Measurements from ENCODE around the gene ATG10. TPM values are rescaled to one million over a fixed set of nuclear protein-coding genes. Genes with fewer than 3 reads are reported as not detected.
"Not testable (repeated sequence)": the region's sequence is repeated elsewhere in the genome, so short reads cannot be mapped to it uniquely, and the experiment has no call there.

ATG10 gene
- total RNA-seq, 1 experiment from 2014 or later, result 11.8 TPM

DNA sequence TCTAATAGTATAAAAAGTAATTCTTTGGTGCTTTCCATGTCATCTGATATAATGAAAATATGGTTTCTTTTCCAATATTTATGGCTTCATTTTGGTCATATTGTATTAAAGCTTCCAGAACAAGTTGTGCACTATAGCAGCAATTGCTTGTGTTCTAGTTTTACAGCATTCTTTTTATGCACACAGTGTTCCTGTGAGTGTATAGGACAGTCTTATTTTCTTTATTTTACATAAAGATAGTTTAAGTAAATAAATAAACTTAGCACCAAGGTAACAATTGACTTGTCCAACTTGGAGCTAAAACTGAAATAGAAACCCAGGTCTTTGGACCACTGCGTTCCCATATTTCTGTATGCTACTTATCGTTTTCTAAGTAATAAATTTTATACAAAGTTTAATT is 38.9 kb downstream of the ATG10 start:
- Histone ChIP-seq H3K4me2 (ENCODE audit: low read length) (no peak overlapping the region), H4K20me1 (ENCODE audit: low read length) (no peaks in the 10 kb centered on the region), H3K27me3 (ENCODE audit: low read length) (no peaks in the 10 kb centered on the region), H3K9me3 (ENCODE audit: low read length) (no peaks in the 10 kb centered on the region), H3K4me3 (ENCODE audit: low read length) (no peak overlapping the region), H3K27ac (ENCODE audit: low read length) (no peak overlapping the region), H2AFZ (ENCODE audit: low read length) (no peak overlapping the region), H3F3A (ENCODE audit: low read length, unreplicated experiment) (no peaks in the 10 kb centered on the region), H3K9ac (ENCODE audit: low read length) (no peak overlapping the region), H3K79me2 (ENCODE audit: low read length) (no peaks in the 10 kb centered on the region), H3K4me1 (ENCODE audit: insufficient read depth, low read length) (no peaks in the 10 kb centered on the region), H3K9me2 (replicated peaks; ENCODE audit: low read length) (no peaks in the 10 kb centered on the region), H3K36me3 (ENCODE audit: low read depth, low read length) (no peaks in the 10 kb centered on the region)
- no peak for TF ChIP-seq EZH2 (IDR thresholded peaks at IDR 0.05; ENCODE audit: low read length, unreplicated experiment)
- TF ChIP-seq, protein P1, sequence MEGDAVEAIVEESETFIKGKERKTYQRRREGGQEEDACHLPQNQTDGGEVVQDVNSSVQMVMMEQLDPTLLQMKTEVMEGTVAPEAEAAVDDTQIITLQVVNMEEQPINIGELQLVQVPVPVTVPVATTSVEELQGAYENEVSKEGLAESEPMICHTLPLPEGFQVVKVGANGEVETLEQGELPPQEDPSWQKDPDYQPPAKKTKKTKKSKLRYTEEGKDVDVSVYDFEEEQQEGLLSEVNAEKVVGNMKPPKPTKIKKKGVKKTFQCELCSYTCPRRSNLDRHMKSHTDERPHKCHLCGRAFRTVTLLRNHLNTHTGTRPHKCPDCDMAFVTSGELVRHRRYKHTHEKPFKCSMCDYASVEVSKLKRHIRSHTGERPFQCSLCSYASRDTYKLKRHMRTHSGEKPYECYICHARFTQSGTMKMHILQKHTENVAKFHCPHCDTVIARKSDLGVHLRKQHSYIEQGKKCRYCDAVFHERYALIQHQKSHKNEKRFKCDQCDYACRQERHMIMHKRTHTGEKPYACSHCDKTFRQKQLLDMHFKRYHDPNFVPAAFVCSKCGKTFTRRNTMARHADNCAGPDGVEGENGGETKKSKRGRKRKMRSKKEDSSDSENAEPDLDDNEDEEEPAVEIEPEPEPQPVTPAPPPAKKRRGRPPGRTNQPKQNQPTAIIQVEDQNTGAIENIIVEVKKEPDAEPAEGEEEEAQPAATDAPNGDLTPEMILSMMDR (conservative IDR thresholded peaks at IDR 0.05; ENCODE audit: low read depth, low read length), result no peak
- no peak for TF ChIP-seq EZH2phosphoT487 (IDR thresholded peaks at IDR 0.05; ENCODE audit: borderline replicate concordance, low read length)
- DNase-seq, result no peak
- no TSS peak for BruUV-seq (replicated peaks)
- POLR2A ChIA-PET (ENCODE audit: unreplicated experiment), result interaction anchor here (0.6 kb wide), 1 partner anchor 155 kb away, joined by 4 read pairs; no protein-coding TSS in a partner anchor
- ATAC-seq, result no peak
- intact Hi-C loops (cut with micrococcal nuclease), result no loop called here
- CTCF ChIA-PET, result no interaction called here

DNA sequence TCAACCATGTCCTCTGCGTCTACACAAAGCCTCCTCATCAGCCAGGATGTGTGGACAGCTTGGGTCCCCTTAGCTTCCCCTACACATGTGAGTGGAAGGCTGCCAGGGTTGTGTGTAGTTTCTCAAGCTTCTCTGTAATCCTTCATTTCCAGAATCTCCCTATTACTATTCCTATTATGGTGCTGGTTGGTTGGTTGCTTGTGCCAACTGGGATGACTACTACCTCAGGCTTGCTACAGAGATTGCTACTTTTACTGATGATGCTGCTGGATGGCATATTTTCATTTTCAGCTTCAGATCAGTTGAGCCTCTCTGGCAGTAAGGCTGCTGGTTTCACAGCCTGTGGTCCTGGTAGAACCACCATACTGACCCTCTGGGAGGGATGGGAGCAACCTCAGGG is 39.9 kb downstream of the ATG10 start:
- no peaks in the 10 kb centered on the region for H3K36me3 ChIP-seq (ENCODE audit: low read depth, low read length)
- H4K20me1 ChIP-seq (ENCODE audit: low read length), result no peaks in the 10 kb centered on the region
- no peak overlapping the region for H3K4me2 ChIP-seq (ENCODE audit: low read length)
- H3F3A ChIP-seq (ENCODE audit: low read length, unreplicated experiment), result no peaks in the 10 kb centered on the region
- no peaks in the 10 kb centered on the region for H3K27me3 ChIP-seq (ENCODE audit: low read length)
- no peak overlapping the region for H3K4me3 ChIP-seq (ENCODE audit: low read length)
- no peaks in the 10 kb centered on the region for H3K79me2 ChIP-seq (ENCODE audit: low read length)
- ATAC-seq, result no peak
- TF ChIP-seq, protein P1 (conservative IDR thresholded peaks at IDR 0.05; ENCODE audit: low read depth, low read length), result no peak
- H3K27ac ChIP-seq (ENCODE audit: low read length), result no peak overlapping the region
- no peaks in the 10 kb centered on the region for H3K9me3 ChIP-seq (ENCODE audit: low read length)
- no peak overlapping the region for H2AFZ ChIP-seq (ENCODE audit: low read length)
- intact Hi-C loops (cut with micrococcal nuclease), result no loop called here
- no peak overlapping the region for H3K9ac ChIP-seq (ENCODE audit: low read length)
- no peaks in the 10 kb centered on the region for H3K4me1 ChIP-seq (ENCODE audit: insufficient read depth, low read length)
- no peak for DNase-seq
- CTCF ChIA-PET, result no interaction called here
- POLR2A ChIA-PET (ENCODE audit: unreplicated experiment), result no interaction called here
- BruUV-seq (replicated peaks), result no TSS peak
- H3K9me2 ChIP-seq (replicated peaks; ENCODE audit: low read length), result no peaks in the 10 kb centered on the region

DNA sequence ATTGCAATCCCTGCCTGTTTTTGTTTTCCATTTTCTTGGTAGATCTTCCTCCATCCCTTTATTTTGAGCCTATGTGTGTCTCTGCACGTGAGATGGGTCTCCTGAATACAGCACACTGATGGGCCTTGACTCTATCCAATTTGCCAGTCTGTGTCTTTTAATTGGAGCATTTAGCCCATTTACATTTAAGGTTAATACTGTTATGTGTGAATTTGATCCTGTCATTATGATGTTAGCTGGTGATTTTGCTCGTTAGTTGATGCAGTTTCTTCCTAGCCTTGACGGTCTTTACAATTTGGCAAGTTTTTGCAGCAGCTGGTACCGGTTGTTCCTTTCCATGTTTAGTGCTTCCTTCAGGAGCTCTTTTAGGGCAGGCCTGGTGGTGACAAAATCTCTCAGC is 42.8 kb downstream of the ATG10 start:
- H3K9ac ChIP-seq (ENCODE audit: low read length); H3F3A ChIP-seq (ENCODE audit: low read length, unreplicated experiment); H3K4me2 ChIP-seq (ENCODE audit: low read length); H3K9me3 ChIP-seq (ENCODE audit: low read length); CTCF ChIA-PET; H3K36me3 ChIP-seq (ENCODE audit: low read depth, low read length); H3K79me2 ChIP-seq (ENCODE audit: low read length); H3K4me3 ChIP-seq (ENCODE audit: low read length); intact Hi-C loops (cut with micrococcal nuclease); BruUV-seq (replicated peaks); H2AFZ ChIP-seq (ENCODE audit: low read length); H4K20me1 ChIP-seq (ENCODE audit: low read length); DNase-seq; ATAC-seq; H3K27ac ChIP-seq (ENCODE audit: low read length); H3K27me3 ChIP-seq (ENCODE audit: low read length); H3K4me1 ChIP-seq (ENCODE audit: insufficient read depth, low read length); POLR2A ChIA-PET (ENCODE audit: unreplicated experiment); H3K9me2 ChIP-seq (replicated peaks; ENCODE audit: low read length): not testable (repeated sequence)
